ENCODE results near the gene TSKU.

Gene TSKU

DNA sequence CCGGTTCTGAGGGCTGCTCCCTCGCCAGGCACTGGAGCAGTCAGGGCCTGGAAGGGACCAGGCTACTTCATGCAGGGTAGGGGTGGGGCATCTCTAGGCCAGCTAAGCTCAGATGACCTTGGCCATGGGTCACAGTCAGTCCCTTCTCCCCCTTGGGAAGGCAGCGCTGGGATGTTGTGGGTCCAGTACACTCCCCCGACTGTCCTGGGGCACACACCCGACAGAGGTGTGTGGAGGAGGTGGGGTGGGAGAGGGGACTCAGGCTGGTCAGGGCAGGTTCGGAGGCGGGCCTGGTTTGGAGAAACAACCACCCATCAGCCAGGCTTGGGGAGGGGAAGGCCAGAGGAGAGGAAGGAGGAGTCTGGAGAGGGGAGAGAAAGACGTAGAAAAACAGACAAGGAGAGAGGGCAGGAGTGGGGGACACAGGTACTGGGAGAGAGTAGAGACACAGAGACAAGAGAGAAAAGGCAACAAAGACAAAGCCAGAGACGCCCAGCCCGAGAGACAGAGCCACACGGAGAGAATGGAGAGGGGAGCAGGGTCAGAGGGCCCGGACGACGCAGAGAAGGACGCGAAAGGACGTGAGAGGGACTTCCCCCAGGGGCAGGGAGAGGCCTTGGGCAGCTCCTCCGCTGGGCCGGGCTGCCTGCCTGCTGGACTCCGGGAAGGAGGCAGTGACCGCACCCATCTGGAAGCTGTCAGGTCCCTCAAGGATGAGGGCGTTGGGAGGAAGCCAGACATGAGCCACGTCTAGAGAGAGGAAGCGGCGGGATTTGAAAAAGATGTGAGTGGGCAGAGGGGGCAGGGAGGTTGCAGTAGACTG, 30.6 kb upstream of the TSKU start:
- DNase-seq (ENCODE audit: low read depth in 1 of 2, low spot score in 1 of 2), result no peak

DNA sequence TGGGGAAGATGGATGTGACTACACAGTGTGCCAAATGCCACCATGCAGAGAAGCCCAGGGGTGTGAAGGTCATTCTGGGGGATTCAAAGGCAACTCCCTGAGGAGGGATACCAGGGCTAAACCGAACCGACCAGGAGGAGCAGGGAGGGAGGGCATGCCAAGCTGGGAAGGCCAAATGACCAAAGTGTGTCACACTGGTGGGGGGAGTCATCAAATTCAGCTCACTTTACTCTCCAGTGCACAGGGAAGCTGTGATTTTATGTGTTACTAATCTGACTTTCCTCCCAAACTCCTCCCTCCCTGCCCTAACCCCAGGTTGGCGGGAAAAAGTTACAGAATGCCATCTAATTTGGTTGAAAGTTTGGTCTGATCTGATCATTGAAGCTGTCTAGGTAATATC, 29.7 kb upstream of the TSKU start:
- DNase-seq (ENCODE audit: low read depth in 1 of 2, low spot score in 1 of 2), result no peak

DNA sequence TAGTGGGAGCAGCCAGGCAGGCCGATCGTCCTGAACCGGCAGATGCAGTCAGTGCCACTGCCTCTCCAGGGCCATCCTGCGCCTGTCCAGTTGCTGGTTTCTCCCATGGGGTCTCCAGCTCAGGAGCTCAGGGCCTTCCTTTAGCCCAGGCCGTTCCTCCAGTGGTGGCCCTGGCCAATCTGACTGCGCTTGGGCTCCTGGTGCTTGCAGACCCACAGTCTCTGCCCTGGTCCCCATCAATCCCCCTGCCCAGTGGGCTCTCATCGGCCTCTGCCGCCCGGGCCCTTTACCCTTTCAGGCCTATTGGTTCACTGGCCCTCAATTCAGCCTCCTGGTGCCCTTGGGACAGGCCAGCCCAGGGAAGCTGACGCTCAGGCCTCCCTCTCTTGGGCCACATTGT, 29.2 kb upstream of the TSKU start:
- DNase-seq (ENCODE audit: low read depth in 1 of 2, low spot score in 1 of 2), result no peak

DNA sequence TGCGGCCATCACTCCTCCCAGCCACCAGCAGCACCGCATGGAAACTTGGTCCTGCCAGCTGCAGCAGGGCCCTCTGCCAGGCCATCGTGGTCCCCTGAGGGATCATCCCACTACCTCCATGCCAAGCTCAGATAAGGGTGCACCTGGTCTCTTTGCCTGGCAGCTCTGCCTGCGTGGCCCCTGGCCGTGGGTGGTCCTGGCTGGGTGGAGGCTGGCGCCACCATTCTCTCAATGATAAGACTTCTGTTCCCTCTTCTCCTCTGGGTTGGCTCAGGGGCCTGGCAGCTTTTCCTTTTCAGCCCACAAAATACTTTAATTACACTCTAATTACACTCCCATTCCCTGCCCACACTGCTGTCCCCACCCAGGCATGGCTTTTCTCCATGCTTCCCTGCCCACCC, 26.8 kb upstream of the TSKU start:
- DNase-seq (ENCODE audit: low read depth in 1 of 2, low spot score in 1 of 2), result no peak

DNA sequence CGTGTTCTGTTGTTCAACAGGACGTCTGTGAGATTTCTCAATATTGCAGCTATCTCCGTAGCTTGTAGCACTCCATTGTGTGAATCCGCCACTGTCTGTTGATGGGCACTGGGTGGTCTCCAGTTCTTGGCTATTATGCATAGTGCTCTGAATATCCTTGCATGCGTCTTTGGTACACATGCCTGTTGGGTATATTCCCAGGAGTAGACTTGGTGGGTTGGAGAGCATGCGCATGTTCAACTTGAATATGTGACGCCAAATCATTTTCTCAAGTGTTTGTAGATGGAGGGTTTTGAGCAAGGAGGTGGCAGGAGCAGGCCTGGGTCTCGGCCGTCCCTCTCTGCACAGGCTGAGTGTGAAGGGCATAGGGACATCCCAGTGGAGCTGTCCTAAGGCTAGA, 24.8 kb upstream of the TSKU start:
- no peak for DNase-seq (ENCODE audit: low read depth in 1 of 2, low spot score in 1 of 2)

DNA sequence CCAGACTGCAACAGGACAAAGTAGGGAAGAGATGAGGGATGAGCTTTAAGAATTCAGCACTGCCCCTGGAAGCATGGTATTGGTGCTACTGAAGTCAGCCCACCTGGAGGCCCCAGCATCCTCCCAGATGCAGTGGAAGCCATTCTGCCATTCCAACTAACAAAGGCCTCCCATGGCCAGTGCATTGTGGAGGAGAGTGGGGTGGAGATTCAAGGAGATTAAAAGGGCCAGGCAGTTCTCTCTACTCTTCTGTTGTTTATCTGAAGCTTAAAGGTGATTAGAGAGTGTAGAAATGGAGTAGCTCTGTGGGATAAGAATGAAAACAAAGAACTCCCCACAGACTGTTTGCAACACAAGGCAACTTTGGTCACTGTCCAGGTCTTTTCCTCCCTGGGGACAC, 24.1 kb upstream of the TSKU start:
- no peak for DNase-seq (ENCODE audit: low read depth in 1 of 2, low spot score in 1 of 2)

DNA sequence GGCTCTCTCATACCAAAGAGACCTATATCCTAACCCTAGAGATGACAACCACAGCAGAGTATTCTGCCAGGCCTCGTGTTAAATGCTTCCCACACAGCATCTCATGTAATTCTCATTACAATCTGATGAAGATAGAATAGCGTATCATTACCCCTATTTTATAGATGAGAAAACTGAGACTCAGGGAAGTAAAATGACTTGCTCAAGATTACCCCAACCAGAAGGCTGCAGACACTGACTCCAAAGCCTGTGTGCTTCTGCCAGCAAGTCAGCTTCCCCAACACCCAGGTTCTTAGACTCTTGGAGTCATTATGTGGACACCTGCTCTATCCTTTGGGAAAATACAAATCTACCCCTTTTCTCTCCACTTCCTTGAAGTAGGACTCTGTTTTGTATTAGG, 23.6 kb upstream of the TSKU start:
- DNase-seq (ENCODE audit: low read depth in 1 of 2, low spot score in 1 of 2), result no peak

DNA sequence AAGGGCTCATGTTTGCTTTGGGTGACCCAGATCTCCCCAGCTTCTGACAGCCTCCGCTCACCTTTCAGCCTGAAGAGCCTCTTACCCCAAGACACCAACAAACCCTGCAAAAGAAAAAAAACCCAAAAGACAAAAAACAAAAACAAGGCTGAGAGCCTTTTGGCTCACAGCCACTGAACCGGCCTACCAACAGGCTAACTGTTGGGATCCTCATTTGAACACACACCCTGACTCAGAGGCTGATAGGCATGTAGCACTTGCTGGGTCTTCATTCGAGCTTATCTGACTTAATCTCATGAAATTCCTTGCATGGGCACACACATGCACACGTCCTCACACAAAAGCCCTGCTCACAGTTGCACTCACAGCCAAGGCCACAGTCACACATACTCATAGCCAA, 22.9 kb upstream of the TSKU start:
- no peak for DNase-seq (ENCODE audit: low read depth in 1 of 2, low spot score in 1 of 2)

DNA sequence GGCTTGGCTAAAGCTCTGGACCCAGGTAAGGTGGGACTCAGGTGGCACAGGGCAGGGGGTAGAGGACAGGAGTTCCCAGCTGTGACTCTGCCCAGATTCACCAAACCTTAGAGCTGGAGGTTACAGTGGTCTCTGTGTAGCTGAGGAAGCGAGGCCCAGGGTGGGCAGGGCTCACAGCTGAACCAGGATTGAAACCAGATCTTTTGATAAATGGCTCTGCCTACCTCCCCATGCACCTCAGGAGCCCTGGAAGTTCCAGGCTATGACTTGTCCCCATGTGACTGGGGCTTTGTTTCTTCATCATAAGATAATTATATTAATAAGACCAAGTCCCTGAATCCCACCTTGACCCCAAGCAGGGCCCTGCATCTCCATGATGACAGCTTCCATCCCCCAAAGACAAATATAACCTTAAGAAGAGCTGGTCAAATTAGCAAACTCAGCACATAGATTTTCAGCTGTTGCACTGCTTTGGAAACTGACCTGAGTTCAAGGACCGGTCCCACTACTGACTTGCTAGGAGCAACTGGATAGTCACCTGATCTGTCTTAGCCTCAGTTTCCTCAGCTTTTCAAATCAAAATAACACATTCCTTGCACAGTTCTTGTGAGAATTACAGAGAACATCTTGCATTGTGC, 21.3 kb upstream of the TSKU start:
- DNase-seq (ENCODE audit: low read depth in 1 of 2, low spot score in 1 of 2), result no peak

DNA sequence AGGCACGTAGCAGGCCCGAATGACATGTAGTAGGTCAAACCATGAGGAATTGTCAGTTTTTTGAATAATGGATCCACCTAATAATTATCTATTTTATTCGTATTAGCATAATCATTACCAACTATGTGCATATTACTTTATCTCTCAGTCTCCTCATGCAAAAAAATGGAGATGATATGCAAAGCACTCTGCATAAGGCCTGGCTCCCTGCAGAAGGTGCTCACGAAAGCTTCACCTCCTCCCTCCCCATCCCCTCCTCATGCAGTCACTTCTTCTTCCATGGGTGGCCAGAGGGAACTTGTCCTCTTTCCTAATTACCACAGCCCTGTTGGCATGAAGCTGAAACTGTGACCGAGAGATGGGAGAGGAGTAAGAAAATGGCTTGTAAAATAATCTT, 20.8 kb upstream of the TSKU start:
- no peak for DNase-seq (ENCODE audit: low read depth in 1 of 2, low spot score in 1 of 2)

DNA sequence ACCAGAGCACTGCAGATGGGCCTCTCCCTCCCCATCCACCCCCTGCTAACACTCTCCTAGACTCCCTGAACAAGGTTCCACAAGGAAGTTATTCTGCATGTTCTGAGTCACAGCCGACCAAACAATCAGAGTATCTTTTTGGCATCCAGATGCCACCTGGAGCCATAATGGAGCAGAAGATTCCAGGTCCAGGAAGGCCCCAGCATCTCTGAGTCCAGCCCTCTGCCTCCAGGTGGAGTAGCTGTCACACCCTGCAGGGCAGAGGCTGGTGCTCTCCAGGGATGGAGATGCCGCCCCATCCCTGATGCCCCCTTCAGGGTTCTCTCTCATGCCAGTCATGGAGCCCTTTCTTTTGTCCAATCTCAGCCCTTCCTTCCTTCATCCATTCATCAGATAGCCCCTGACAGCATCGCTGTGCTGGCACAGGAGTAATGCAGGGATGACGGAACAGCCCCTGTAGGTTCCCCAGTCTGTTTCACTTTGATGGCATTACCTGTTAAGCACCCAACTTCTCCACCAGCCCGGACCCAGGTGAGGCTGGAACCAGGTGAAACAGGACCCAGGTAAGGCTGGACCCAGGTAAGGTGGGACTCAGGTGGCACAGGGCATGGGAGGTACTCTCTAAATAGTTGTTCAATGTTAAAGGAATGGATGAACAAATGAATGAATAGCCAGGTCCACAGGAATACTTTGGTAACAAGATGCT, 20.1 kb upstream of the TSKU start:
- DNase-seq (ENCODE audit: low read depth in 1 of 2, low spot score in 1 of 2), result no peak

DNA sequence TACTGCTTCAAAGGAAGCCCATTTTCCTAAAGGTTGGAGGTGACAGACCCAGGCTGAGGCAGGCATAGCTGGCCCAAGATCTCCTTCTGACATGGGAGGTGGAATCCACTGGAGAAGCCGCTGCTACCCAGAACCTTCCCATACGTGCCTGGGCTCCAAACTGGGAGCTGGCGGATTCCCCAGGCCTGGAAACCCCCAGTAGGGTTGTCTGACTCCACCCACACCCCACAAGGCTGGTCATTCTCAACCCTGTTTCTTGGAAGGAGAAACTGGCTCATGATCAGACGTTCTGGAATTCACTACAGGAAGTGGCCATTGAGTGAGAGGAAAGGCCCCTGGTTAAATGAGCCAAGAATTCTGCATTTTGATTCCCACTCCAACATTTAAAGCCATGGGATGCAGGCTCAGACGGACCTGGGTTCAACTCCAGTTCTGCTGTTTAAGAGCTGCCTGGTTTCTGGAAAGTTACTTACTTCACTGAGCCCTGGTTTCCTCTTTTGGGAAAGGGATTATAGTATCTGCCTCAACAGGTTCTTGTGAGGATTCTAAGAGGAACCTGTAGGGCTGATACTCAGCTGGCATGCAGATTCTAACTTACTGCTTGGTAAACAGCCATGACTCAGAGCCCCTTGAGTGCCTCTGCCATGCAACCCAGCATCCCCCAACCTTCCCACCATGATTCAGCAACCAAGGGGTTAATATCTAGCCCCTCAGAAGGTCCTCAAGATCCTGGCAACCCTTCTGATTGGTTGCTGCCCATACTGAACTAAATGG, 19.4 kb upstream of the TSKU start:
- no peak for DNase-seq (ENCODE audit: low read depth in 1 of 2, low spot score in 1 of 2)

DNA sequence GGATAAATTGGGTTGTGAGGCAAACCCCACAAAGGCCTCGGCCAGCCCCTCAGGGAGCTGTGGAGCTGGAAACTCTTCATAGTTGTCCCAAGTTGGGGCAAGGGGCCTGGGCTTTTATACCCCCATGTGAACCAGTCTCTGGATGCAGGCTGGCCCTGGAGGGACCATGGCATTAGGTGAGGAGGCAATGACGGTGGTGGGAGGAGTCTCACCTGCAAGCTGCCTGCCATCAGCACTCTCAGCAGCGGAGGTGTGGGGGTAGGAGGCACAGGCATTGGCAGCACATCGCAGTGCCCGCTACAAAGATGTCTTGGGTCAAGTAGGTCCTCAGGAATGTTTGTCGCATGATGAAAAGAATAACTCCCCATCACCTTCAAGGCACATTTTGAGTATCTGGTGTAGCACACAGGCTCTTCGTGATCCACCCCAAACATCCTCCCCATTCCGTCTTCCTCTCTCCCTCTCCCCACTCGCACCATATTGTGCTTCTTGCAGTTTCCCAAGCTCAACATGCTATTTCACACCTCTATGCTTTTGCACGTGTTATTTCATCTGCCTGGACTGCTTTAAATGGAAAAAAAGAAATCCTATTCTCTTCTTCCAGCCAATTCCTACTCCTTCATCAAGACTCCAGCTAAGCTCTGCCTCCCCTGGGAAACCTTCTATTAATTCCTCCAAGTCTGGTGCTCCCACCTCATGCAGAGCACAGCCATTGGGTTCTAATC, 18.1 kb upstream of the TSKU start:
- no peak for DNase-seq (ENCODE audit: low read depth in 1 of 2, low spot score in 1 of 2)

DNA sequence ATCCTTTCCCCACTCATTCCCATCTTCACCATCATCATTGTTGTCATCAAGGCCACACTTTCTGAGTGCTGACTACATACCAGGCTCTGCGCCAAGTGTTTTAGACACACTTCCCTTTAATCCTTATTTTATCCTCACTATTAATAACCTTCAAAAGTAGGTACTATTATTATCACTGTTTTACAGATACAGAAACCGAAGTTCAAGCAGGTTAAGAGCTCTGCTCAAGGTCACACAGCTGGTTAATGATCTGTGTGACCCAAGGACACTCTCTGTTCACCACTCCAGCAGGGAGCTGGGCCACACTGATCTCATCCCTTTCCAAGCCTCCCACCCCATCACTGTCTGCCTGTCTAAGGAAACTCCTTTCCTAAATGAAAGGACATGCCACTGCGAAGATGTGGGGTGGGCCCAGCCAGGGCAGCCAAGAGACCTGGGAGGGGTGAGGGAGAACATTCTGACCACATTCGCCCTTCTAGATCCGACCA, 17.2 kb upstream of the TSKU start:
- no peak for DNase-seq (ENCODE audit: low read depth in 1 of 2, low spot score in 1 of 2)

DNA sequence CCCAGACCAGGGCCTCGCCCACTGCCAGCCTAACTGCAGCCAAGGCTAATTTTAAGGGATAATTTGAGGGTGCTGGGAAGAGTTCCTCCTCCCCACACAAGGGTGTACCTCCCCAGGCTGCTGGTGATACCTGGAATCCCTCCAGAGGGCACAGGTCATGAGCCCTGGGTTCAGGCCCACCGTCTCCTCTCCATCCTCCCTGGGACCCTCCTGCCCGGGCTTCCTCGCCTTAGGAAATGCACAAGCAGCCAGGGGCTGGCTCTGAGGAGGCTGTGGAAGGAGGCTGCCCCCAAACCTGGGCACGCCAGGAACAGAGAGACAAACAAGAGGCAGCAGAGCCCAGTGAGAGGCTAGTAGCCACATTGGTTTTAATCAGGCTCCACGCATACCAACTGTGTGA, 16.6 kb upstream of the TSKU start:
- DNase-seq (ENCODE audit: low read depth in 1 of 2, low spot score in 1 of 2), result no peak

DNA sequence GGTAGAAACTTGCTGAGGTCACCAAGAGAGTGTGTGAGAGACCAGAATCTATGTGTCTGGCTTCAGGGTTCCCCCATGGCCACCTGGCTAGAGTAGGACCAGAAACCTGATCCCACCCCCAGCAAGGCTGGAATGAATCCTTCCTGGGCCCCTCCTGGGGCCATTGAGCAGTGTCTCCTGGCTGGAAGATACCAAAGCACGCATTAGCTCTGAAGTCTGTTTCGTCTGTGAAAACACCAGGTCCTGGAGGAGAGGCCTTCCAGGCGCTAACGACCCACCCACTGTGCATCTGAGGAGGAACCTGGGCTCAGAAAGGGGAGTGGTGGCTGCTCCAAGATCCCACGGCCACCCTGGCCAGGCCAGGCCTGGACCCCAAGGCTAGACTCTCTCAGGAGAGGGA, 15.5 kb upstream of the TSKU start:
- DNase-seq (ENCODE audit: low read depth in 1 of 2, low spot score in 1 of 2), result no peak

DNA sequence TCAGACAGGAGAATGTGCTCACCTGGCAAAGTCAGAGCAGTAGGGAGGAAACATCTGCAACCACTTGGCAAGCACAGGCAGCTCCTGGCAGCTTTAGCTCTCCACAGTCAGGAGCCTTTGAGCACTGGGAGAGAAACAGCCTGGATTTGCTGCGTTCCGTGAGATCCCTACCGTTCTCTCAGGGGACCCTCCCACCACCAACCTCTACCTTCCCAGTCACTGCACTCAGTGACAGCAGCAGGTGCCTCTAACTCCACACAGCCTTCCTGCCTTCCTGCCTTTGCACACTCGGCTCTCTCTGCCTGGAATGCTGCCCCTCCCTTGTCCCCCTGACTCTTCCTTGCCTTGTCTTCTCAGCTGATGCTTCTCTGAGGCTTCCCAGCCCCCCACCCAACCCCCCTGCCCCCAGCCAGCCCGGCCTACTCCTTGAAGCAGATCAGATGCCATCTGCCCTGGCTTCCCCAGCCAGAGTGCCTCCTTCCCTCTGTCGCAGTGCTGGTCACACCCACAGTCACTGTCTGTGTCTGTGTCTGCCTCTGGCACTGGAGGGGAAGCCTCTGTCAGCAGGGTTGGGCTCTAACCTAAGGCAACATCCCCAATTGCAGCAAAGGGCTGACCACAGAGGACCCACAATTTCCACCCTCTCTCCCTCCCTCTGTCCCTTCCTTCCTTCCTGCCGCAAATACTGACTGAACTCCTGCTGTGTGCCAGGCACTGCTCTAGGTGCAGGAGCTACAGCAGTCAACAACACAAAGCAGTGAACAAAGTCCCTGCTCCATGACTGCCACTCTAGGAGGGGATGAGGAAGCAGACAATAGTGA, 14.9 kb upstream of the TSKU start:
- no peak for DNase-seq (ENCODE audit: low read depth in 1 of 2, low spot score in 1 of 2)

DNA sequence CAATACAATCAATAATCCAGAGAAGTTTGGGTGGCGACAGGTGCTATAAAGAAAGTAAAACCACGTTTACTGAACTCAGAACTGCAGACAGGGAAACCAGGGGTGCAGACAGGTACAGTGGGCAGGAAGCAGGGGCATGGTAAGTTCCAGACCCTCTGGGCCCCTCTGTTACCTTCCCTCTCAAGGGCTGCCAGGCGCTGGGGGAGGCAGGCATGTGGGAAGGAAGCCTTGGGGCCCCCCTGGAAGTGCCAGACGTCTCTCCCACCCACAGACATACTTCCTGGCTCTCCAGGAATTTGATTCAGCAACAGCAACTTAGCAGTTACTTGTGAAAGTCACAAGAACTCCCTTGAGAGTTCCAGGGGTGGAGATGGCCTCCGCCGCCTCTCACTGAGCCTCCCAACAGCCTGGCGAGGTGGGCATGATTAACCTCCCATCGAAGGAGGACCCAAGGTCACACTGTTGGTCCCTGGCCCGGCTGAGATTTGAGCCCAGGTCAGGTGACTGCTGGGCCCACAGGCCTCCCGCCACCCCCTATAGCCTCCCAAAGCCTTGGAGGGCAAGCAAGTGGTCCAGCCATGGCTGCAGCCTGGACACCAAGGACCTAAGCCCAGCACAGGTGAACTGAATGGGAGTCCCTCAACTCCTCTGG, 14.1 kb upstream of the TSKU start:
- no peak for DNase-seq (ENCODE audit: low read depth in 1 of 2, low spot score in 1 of 2)
